ENCODE measurements around the gene CRY2. TPM values are rescaled to one million over a fixed set of nuclear protein-coding genes. Genes with fewer than 3 reads are reported as not detected.
"Not testable (repeated sequence)": the region's sequence is repeated elsewhere in the genome, so short reads cannot be mapped to it uniquely, and the experiment has no call there.

Gene CRY2
- total RNA-seq, 1 donor, result 19.6 TPM

- H3K4me3 ChIP-seq (ENCODE audit: low read depth, low read length), result peak overlapping the region; percentile 71
- DNase-seq (ENCODE audit: low read depth), result peak; percentile 80
- TF ChIP-seq CTCF (IDR thresholded peaks at IDR 0.05; ENCODE audit: insufficient read depth, low read length), result no peak
Measured at GRCh38 chr11:45899448-45900174, 52.3 kb downstream of the CRY2 start.

GRCh38 chr11:45900175-45900800 lies 53.0 kb downstream of the CRY2 start:
- DNase-seq (ENCODE audit: low read depth), result not testable (repeated sequence)
- H3K4me3 ChIP-seq (ENCODE audit: low read depth, low read length), result peak overlapping the region; percentile 73

GRCh38 chr11:45900916-45901617 lies 53.8 kb downstream of the CRY2 start:
- peak; percentile 25 for DNase-seq (ENCODE audit: low read depth)
- peak overlapping the region; percentile 73 for H3K4me3 ChIP-seq (ENCODE audit: low read depth, low read length)
- no peak for TF ChIP-seq CTCF (IDR thresholded peaks at IDR 0.05; ENCODE audit: insufficient read depth, low read length)

GRCh38 chr11:45901626-45902025 lies 54.4 kb downstream of the CRY2 start:
- no peak for TF ChIP-seq CTCF (IDR thresholded peaks at IDR 0.05; ENCODE audit: insufficient read depth, low read length)
- no peak for DNase-seq (ENCODE audit: low read depth)
- no peak overlapping the region for H3K4me3 ChIP-seq (ENCODE audit: low read depth, low read length)

- DNase-seq (ENCODE audit: low read depth), result no peak
- no peak for TF ChIP-seq CTCF (IDR thresholded peaks at IDR 0.05; ENCODE audit: insufficient read depth, low read length)
- no peak overlapping the region for H3K4me3 ChIP-seq (ENCODE audit: low read depth, low read length)
Measured at GRCh38 chr11:45902452-45903380, 55.4 kb downstream of the CRY2 start.

- TF ChIP-seq CTCF (IDR thresholded peaks at IDR 0.05; ENCODE audit: insufficient read depth, low read length), result no peak
- no peak for DNase-seq (ENCODE audit: low read depth)
- H3K4me3 ChIP-seq (ENCODE audit: low read depth, low read length), result no peak overlapping the region
Measured at GRCh38 chr11:45904309-45904915, 57.1 kb downstream of the CRY2 start.

Measured in fibroblast of the aortic adventitia (primary cell).